Breast epithelium (tissue), 3 donors: ENCODE data around the gene POLA2.

ENCODE experiments used
- CTCF ChIP-seq, 3 donors: fragments of 450-650 bp; IDR thresholded peaks; one replicate each; pipeline ENCODE4 v1.5.1; 2016 to 2017; ENCODE audit warnings: antibody characterized with exemption in 3 of 3, mild to moderate bottlenecking in 3 of 3, moderate library complexity in 3 of 3
- POLR2AphosphoS5 ChIP-seq, 3 donors: sonication (generic); formaldehyde crosslinking; IDR thresholded peaks; one replicate each; pipeline ENCODE4 v1.6.1; 2017; ENCODE audit warnings: antibody characterized with exemption in 3 of 3

- no peak for TF ChIP-seq CTCF (IDR thresholded peaks at IDR 0.05)
- TF ChIP-seq POLR2AphosphoS5 (IDR thresholded peaks at IDR 0.05), result no peak
These were observed 25.3 kb upstream of the POLA2 start for GRCh38 chr11:65236194-65237059.
